Gastrocnemius medialis (tissue), 4 donors: Measurements from ENCODE around the gene CPT2. TPM values are rescaled to one million over a fixed set of nuclear protein-coding genes. Genes with fewer than 3 reads are reported as not detected.

Experiments
- ATAC-seq, 2 donors: fragments of 150-250 bp; one replicate each; pipeline ENCODE4 v1.9.1; 2016
- DNase-seq, 2 donors: peaks; one replicate each; pipeline ENCODE4 v3.0.0-alpha.2; 2019
- H3K27ac ChIP-seq, 4 donors: fragments of 200-600 bp; sonication (generic); 1 replicate in 1 of 4; 2 replicates in 3 of 4; pipeline ENCODE4 v1.5.1; 2016 to 2018; ENCODE audit warnings: mild to moderate bottlenecking in 2 of 4, moderate library complexity in 1 of 4
- H3K27me3 ChIP-seq, 3 donors: fragments of 200-600 bp; sonication (generic) in 2 of 3; 1 replicate in 1 of 3; 2 replicates in 2 of 3; pipeline versions ENCODE4 v1.5.1 to v1.6.0; 2016 to 2019; ENCODE audit warnings: mild to moderate bottlenecking in 1 of 3, moderate library complexity in 1 of 3
- H3K36me3 ChIP-seq, 2 donors: fragments of 200-600 bp; sonication (generic) in 1 of 2; one replicate each; pipeline ENCODE4 v1.5.1; 2017 to 2018
- H3K4me1 ChIP-seq, 2 donors: fragments of 200-600 bp; sonication (generic) in 1 of 2; one replicate each; pipeline ENCODE4 v1.5.1; 2016 to 2017; ENCODE audit warnings: mild to moderate bottlenecking in 2 of 2
- H3K4me3 ChIP-seq, 4 donors: fragments of 200-600 bp; sonication (generic) in 3 of 4; 1 replicate in 1 of 4; 2 replicates in 3 of 4; pipeline ENCODE4 v1.5.1; 2016 to 2019; ENCODE audit warnings: mild to moderate bottlenecking in 2 of 4
- H3K9me3 ChIP-seq, 3 donors: fragments of 200-600 bp; sonication (generic) in 2 of 3; 1 replicate in 1 of 3; 2 replicates in 2 of 3; pipeline ENCODE4 v1.5.1; 2016 to 2019
- CTCF ChIP-seq, 5 experiments: fragments of 450-650 bp in 3 of 5; fragments of 200-600 bp in 2 of 5; sonication (generic) in 2 of 5; IDR thresholded peaks in 4 of 5; conservative IDR thresholded peaks in 1 of 5; 1 replicate in 4 of 5; 2 replicates in 1 of 5; pipeline ENCODE4 v1.5.1; 2016 to 2019; ENCODE audit warnings: antibody characterized with exemption in 5 of 5, mild to moderate bottlenecking in 3 of 5, moderate library complexity in 3 of 5
- POLR2A ChIP-seq, 2 donors: fragments of 450-650 bp; IDR thresholded peaks; one replicate each; pipeline ENCODE4 v1.6.1; 2017; ENCODE audit warnings: antibody characterized with exemption in 2 of 2, mild to moderate bottlenecking in 2 of 2, moderate library complexity in 2 of 2
- in situ Hi-C, 4 donors: fragments of 200-750 bp; cut with MboI; loops; one replicate each; pipeline versions ENCODE4 v1.15.0 to v1.8.0; 2017; ENCODE audit warnings: low sequenced_read_pairs in 4 of 4
- intact Hi-C: fragments of 100-400 bp; cut with DNase I; formaldehyde crosslinking; loops from one replicate; pipeline ENCODE4 v1.15.1; 2023; ENCODE audit warnings: low total_unique reads
- total RNA-seq, 4 donors: library from RNA; depleted of rRNA; stranded (reverse); fragments of >200 nt; gene quantifications; one replicate each; pipeline versions ENCODE4 v1.1.0 to v1.2.3, GENCODE V29; 2016

The CPT2 gene
- total RNA-seq, 4 donors from 2014 or later, result 13.3 to 30.6 (median 26.6) TPM

GRCh38 chr1:53154859-53155438, 41.7 kb upstream of the CPT2 start:
- H3K27me3 ChIP-seq, result no peaks in the 10 kb centered on the region
- H3K4me3 ChIP-seq, result no peak overlapping the region
- H3K27ac ChIP-seq, result no peak overlapping the region
- intact Hi-C loops, result no loop called here
- H3K9me3 ChIP-seq, result no peaks in the 10 kb centered on the region
- H3K4me1 ChIP-seq, result no peaks in the 10 kb centered on the region
- ATAC-seq (no peak), DNase-seq (no peak)
- in situ Hi-C loops, result no loop called here
- TF ChIP-seq CTCF (IDR thresholded peaks at IDR 0.05 in 4 of 5, conservative IDR thresholded peaks at IDR 0.05 in 1 of 5) (no peak), POLR2A (IDR thresholded peaks at IDR 0.05) (no peak)
- H3K36me3 ChIP-seq, result no peaks in the 10 kb centered on the region

GRCh38 chr1:53155534-53155933, 41.1 kb upstream of the CPT2 start:
- Histone ChIP-seq H3K9me3 (no peaks in the 10 kb centered on the region), H3K36me3 (no peaks in the 10 kb centered on the region), H3K4me3 (no peak overlapping the region), H3K27ac (no peak overlapping the region), H3K27me3 (no peaks in the 10 kb centered on the region), H3K4me1 (no peaks in the 10 kb centered on the region)
- in situ Hi-C loops, result no loop called here
- no peak for DNase-seq
- no peak for ATAC-seq
- TF ChIP-seq POLR2A (IDR thresholded peaks at IDR 0.05) (no peak), CTCF (IDR thresholded peaks at IDR 0.05 in 4 of 5, conservative IDR thresholded peaks at IDR 0.05 in 1 of 5) (no peak)
- intact Hi-C loops, result no loop called here

- in situ Hi-C loops, result no loop called here
- H3K27ac ChIP-seq, result no peak overlapping the region
- ATAC-seq, result no peak
- no peak overlapping the region for H3K4me3 ChIP-seq
- no peaks in the 10 kb centered on the region for H3K9me3 ChIP-seq
- H3K36me3 ChIP-seq, result no peaks in the 10 kb centered on the region
- no peaks in the 10 kb centered on the region for H3K27me3 ChIP-seq
- TF ChIP-seq POLR2A (IDR thresholded peaks at IDR 0.05), result no peak
- TF ChIP-seq CTCF (IDR thresholded peaks at IDR 0.05 in 4 of 5, conservative IDR thresholded peaks at IDR 0.05 in 1 of 5), result no peak
- H3K4me1 ChIP-seq, result no peaks in the 10 kb centered on the region
- intact Hi-C loops, result no loop called here
- DNase-seq, result no peak
Observed at GRCh38 chr1:53155945-53156344, 40.7 kb upstream of the CPT2 start.

- Histone ChIP-seq H3K36me3 (no peaks in the 10 kb centered on the region), H3K4me3 (no peak overlapping the region), H3K4me1 (no peaks in the 10 kb centered on the region), H3K27me3 (no peaks in the 10 kb centered on the region), H3K27ac (no peak overlapping the region), H3K9me3 (no peaks in the 10 kb centered on the region)
- intact Hi-C loops (no loop called here), in situ Hi-C loops (no loop called here)
- TF ChIP-seq POLR2A (IDR thresholded peaks at IDR 0.05) (no peak), CTCF (IDR thresholded peaks at IDR 0.05 in 4 of 5, conservative IDR thresholded peaks at IDR 0.05 in 1 of 5) (no peak)
- ATAC-seq (no peak), DNase-seq (no peak)
Observed at GRCh38 chr1:53156783-53157182, 39.8 kb upstream of the CPT2 start.

- TF ChIP-seq POLR2A (IDR thresholded peaks at IDR 0.05), result no peak
- TF ChIP-seq CTCF (IDR thresholded peaks at IDR 0.05 in 4 of 5, conservative IDR thresholded peaks at IDR 0.05 in 1 of 5), result no peak
- in situ Hi-C loops, result no loop called here
- intact Hi-C loops, result no loop called here
Observed at GRCh38 chr1:53158900-53159299, 37.7 kb upstream of the CPT2 start.

More at GRCh38 chr1:53158900-53159299, 37.7 kb upstream of the CPT2 start:
- no peak overlapping the region for H3K27ac ChIP-seq
- H3K4me3 ChIP-seq, result no peak overlapping the region
- ATAC-seq, result no peak
- no peaks in the 10 kb centered on the region for H3K27me3 ChIP-seq
- no peaks in the 10 kb centered on the region for H3K9me3 ChIP-seq
- no peaks in the 10 kb centered on the region for H3K36me3 ChIP-seq
- no peaks in the 10 kb centered on the region for H3K4me1 ChIP-seq
- no peak for DNase-seq
